ENCODE results near the gene SUSD4.

The SUSD4 gene

DNA sequence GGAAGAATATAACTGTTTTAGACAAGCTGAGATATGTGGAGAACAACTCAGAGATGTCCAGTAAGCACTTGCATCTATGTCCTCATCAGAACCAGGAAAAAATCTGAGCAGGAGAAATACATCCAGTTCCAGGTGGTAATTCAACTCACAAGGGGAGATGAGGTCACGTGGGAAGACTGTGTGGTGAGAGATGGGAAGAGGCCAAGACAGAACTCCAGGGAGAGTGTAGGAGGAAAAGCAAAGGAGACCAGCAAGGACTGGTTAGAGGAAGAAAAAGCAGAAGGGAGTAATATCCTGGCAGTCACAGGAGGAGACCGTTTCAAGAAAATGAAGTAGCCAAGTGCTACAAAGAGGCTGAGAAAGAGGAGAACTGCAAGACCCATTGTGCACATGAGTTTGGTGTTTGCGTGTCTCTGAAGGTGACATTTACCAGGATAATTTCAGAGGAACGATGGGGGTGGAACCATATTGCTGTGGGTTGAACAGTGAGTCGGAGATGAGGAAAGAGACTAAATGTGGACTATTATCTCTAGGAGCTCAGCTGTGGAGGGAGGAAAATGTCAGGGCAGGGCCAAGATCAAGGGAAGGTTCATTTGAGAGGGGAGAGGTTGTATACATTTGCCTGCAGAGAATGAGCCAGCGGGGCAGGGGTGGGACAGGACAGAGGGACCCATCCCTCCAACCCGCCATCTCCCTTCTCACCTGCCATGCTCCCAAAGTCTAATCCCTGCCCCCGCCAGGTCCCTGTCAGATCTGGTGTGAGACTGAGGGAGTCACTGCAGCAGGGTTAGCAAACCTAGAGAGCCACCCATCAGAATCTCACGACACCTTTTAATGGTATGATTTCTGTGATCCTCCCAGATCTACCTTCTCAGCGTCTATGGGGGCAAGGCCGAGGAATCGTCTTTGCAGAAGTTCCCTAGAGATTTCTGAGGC lies 24.9 kb downstream of the SUSD4 start:
- Histone ChIP-seq H3K9ac (ENCODE audit: insufficient read length, low read depth) (no peak overlapping the region), H3K36me3 (ENCODE audit: insufficient read depth, insufficient read length, low read length) (no peaks in the 10 kb centered on the region), H3K4me3 (ENCODE audit: insufficient read length, low read depth) (no peak overlapping the region), H3K4me1 (ENCODE audit: insufficient read depth, insufficient read length) (peaks cover 21% of the 10 kb centered on the region), H3K9me3 (ENCODE audit: insufficient read depth, low read length) (no peaks in the 10 kb centered on the region), H3K27me3 (ENCODE audit: insufficient read depth, insufficient read length) (no peaks in the 10 kb centered on the region)
- DNase-seq (ENCODE audit: low read depth, low spot score) = no peak
- no peak for TF ChIP-seq SUZ12 (IDR thresholded peaks at IDR 0.05; ENCODE audit: extremely low read depth, insufficient read depth, insufficient read length)
- TF ChIP-seq YY1 (IDR thresholded peaks at IDR 0.05; ENCODE audit: insufficient read depth, insufficient read length) = no peak
- TF ChIP-seq ZNF274 (IDR thresholded peaks at IDR 0.05; ENCODE audit: low read depth, low read length) = no peak

DNA sequence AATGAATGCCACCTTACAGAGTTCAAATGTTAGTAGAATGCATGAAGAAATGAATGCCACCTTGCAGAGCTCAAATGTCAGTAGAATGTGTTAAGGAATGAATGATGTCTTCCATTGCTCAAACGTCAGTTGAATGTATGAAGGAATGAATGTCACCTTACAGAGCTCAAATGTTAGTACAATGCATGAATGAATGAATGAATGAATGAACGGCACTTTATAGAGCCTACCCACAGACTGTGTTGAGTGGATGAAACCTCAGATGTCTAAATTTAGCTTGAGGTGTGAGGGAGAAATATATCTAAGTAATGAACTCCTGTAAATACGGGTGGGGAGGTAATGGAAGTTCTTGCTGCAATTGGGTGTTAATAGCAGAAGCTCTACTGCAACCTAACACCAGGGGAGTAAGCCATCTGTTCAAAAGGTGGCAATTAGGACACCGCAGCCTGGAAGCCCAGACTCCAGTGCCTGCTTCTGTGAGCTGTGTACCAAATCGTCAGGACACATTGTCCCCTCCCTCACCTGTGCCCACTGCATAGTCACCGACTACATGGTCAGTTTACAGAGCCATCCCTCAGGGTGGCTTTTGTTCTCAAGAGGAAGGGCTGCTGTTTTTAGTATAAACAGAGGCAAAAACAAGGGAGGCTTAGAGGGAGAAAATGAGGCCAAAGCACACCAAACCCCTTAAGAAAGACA lies 26.7 kb downstream of the SUSD4 start:
- Histone ChIP-seq H3K4me3 (ENCODE audit: insufficient read length, low read depth) (no peak overlapping the region), H3K9ac (ENCODE audit: insufficient read length, low read depth) (no peak overlapping the region), H3K9me3 (ENCODE audit: insufficient read depth, low read length) (no peaks in the 10 kb centered on the region), H3K27me3 (ENCODE audit: insufficient read depth, insufficient read length) (no peaks in the 10 kb centered on the region), H3K36me3 (ENCODE audit: insufficient read depth, insufficient read length, low read length) (no peaks in the 10 kb centered on the region), H3K4me1 (ENCODE audit: insufficient read depth, insufficient read length) (peaks cover 21% of the 10 kb centered on the region)
- TF ChIP-seq YY1 (IDR thresholded peaks at IDR 0.05; ENCODE audit: insufficient read depth, insufficient read length) = no peak
- no peak for TF ChIP-seq SUZ12 (IDR thresholded peaks at IDR 0.05; ENCODE audit: extremely low read depth, insufficient read depth, insufficient read length)
- no peak for TF ChIP-seq ZNF274 (IDR thresholded peaks at IDR 0.05; ENCODE audit: low read depth, low read length)
- no peak for DNase-seq (ENCODE audit: low read depth, low spot score)

DNA sequence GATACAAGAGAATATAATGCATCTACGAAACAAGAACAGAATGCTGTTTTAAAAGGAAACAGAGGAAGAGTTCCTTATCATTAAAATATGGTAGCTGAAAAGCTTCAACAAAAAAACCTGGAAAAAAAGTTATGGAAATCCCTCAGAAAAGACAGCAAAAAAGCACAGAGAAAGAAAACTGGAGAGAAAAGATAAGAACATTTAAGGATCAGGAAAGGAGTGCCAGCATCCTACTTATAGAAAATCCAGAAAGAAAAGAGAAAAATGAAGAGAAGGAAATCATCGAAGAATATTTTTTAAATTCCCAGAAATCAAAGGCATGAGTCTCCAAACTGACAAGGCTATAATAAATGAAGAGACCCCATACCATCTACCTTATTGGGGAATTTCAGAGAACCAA lies 29.8 kb downstream of the SUSD4 start:
- TF ChIP-seq SUZ12 (IDR thresholded peaks at IDR 0.05; ENCODE audit: extremely low read depth, insufficient read depth, insufficient read length) (no peak), YY1 (IDR thresholded peaks at IDR 0.05; ENCODE audit: insufficient read depth, insufficient read length) (no peak), ZNF274 (IDR thresholded peaks at IDR 0.05; ENCODE audit: low read depth, low read length) (no peak)
- no peak for DNase-seq (ENCODE audit: low read depth, low spot score)
- Histone ChIP-seq H3K9ac (ENCODE audit: insufficient read length, low read depth) (no peak overlapping the region), H3K4me1 (ENCODE audit: insufficient read depth, insufficient read length) (peaks cover 9% of the 10 kb centered on the region), H3K27me3 (ENCODE audit: insufficient read depth, insufficient read length) (no peaks in the 10 kb centered on the region), H3K36me3 (ENCODE audit: insufficient read depth, insufficient read length, low read length) (no peaks in the 10 kb centered on the region), H3K9me3 (ENCODE audit: insufficient read depth, low read length) (no peaks in the 10 kb centered on the region), H3K4me3 (ENCODE audit: insufficient read length, low read depth) (no peak overlapping the region)

DNA sequence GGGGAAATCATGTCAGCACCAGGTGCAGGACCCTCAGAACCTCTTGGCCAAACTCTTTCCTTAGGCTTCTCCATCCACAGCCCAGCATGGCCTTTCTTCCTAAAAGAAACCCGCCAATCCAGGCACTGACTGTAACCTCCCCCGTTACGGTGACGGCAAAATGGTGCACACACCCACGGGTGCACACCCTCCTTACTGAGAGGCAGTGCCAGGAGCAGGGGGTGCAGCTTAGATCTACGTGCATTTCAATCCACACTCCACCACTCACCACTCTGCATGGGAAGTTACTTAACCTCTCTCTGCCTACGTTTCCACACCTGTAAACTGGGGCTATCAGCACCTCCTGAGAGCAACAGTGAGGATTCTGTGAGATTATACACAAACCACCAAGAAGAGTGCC lies 31.0 kb downstream of the SUSD4 start:
- Histone ChIP-seq H3K4me1 (ENCODE audit: insufficient read depth, insufficient read length) (peaks cover 4% of the 10 kb centered on the region), H3K36me3 (ENCODE audit: insufficient read depth, insufficient read length, low read length) (no peaks in the 10 kb centered on the region), H3K27me3 (ENCODE audit: insufficient read depth, insufficient read length) (no peaks in the 10 kb centered on the region), H3K9ac (ENCODE audit: insufficient read length, low read depth) (no peak overlapping the region), H3K4me3 (ENCODE audit: insufficient read length, low read depth) (no peak overlapping the region), H3K9me3 (ENCODE audit: insufficient read depth, low read length) (no peaks in the 10 kb centered on the region)
- DNase-seq (ENCODE audit: low read depth, low spot score) = no peak
- no peak for TF ChIP-seq YY1 (IDR thresholded peaks at IDR 0.05; ENCODE audit: insufficient read depth, insufficient read length)
- no peak for TF ChIP-seq SUZ12 (IDR thresholded peaks at IDR 0.05; ENCODE audit: extremely low read depth, insufficient read depth, insufficient read length)
- TF ChIP-seq ZNF274 (IDR thresholded peaks at IDR 0.05; ENCODE audit: low read depth, low read length) = no peak

DNA sequence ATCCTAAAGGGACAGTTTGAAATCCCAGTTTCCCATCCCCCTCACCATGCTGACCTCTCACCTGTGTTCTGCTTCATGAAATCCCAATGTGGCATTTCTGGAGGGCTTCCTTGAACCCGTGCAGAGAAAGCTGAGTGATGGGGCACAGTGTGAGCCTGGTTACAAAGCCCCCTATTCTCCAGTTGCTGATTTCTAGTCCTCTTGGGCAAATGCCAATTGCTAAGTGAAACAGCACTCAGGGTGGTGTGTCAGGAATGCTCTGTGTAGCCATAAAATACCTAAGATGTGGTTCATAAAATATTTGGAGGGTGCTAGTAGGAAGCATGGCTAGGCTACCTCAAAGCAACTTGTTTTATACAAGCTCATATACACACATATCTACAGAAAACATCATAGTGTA lies 32.0 kb downstream of the SUSD4 start:
- Histone ChIP-seq H3K9me3 (ENCODE audit: insufficient read depth, low read length) (no peaks in the 10 kb centered on the region), H3K27me3 (ENCODE audit: insufficient read depth, insufficient read length) (no peaks in the 10 kb centered on the region), H3K9ac (ENCODE audit: insufficient read length, low read depth) (peak overlapping the region; percentile 25), H3K4me1 (ENCODE audit: insufficient read depth, insufficient read length) (peaks cover 4% of the 10 kb centered on the region), H3K36me3 (ENCODE audit: insufficient read depth, insufficient read length, low read length) (no peaks in the 10 kb centered on the region), H3K4me3 (ENCODE audit: insufficient read length, low read depth) (no peak overlapping the region)
- TF ChIP-seq YY1 (IDR thresholded peaks at IDR 0.05; ENCODE audit: insufficient read depth, insufficient read length) (no peak), ZNF274 (IDR thresholded peaks at IDR 0.05; ENCODE audit: low read depth, low read length) (no peak), SUZ12 (IDR thresholded peaks at IDR 0.05; ENCODE audit: extremely low read depth, insufficient read depth, insufficient read length) (no peak)
- DNase-seq (ENCODE audit: low read depth, low spot score) = no peak

DNA sequence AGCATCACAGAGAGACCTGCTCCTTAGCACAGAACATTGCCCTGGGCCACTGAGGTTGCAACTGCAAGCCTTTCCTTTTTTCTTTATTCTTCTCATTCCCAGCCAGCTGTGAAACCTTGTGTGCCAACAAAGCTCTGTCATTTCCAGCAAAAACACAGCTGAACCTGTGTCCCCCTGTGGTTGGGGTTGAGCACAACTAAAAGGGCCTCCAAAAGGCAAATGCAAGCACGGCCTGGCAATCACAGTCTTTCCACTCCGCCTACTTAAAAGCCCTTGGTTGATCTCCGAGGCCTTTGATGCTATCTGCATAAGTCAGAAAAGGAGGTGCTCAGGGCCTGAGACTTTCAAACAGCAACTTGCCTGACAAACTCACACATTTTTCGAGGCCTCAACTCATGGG lies 32.7 kb downstream of the SUSD4 start:
- no peaks in the 10 kb centered on the region for H3K9me3 ChIP-seq (ENCODE audit: insufficient read depth, low read length)
- H3K4me3 ChIP-seq (ENCODE audit: insufficient read length, low read depth) = no peak overlapping the region
- TF ChIP-seq SUZ12 (IDR thresholded peaks at IDR 0.05; ENCODE audit: extremely low read depth, insufficient read depth, insufficient read length) (no peak), ZNF274 (IDR thresholded peaks at IDR 0.05; ENCODE audit: low read depth, low read length) (no peak), YY1 (IDR thresholded peaks at IDR 0.05; ENCODE audit: insufficient read depth, insufficient read length) (no peak)
- no peak for DNase-seq (ENCODE audit: low read depth, low spot score)
- no peak overlapping the region for H3K9ac ChIP-seq (ENCODE audit: insufficient read length, low read depth)
- H3K27me3 ChIP-seq (ENCODE audit: insufficient read depth, insufficient read length) = no peaks in the 10 kb centered on the region
- peaks cover 4% of the 10 kb centered on the region for H3K4me1 ChIP-seq (ENCODE audit: insufficient read depth, insufficient read length)
- H3K36me3 ChIP-seq (ENCODE audit: insufficient read depth, insufficient read length, low read length) = no peaks in the 10 kb centered on the region

DNA sequence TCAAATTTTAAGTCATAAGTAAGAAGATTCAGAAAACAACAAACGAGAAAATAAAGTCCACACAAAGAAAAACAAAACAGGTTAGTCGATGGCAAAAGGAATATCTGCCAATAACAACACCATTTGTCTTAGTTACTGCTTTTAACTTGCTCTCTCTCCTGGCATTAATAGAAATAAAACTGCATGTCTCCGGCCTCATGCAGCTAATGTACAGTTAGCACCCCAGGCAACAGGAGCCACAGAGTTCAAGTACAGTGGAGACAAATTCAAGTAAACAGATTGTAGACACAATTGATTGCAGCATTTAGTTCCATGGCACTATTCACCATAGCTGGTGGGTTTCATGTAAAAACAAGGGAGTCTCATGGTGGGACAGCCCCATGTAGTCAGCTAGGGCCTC lies 33.5 kb downstream of the SUSD4 start:
- no peak overlapping the region for H3K4me3 ChIP-seq (ENCODE audit: insufficient read length, low read depth)
- H3K9me3 ChIP-seq (ENCODE audit: insufficient read depth, low read length) = no peaks in the 10 kb centered on the region
- TF ChIP-seq YY1 (IDR thresholded peaks at IDR 0.05; ENCODE audit: insufficient read depth, insufficient read length) (no peak), ZNF274 (IDR thresholded peaks at IDR 0.05; ENCODE audit: low read depth, low read length) (no peak), SUZ12 (IDR thresholded peaks at IDR 0.05; ENCODE audit: extremely low read depth, insufficient read depth, insufficient read length) (no peak)
- H3K9ac ChIP-seq (ENCODE audit: insufficient read length, low read depth) = no peak overlapping the region
- no peaks in the 10 kb centered on the region for H3K27me3 ChIP-seq (ENCODE audit: insufficient read depth, insufficient read length)
- H3K4me1 ChIP-seq (ENCODE audit: insufficient read depth, insufficient read length) = peaks cover 4% of the 10 kb centered on the region
- DNase-seq (ENCODE audit: low read depth, low spot score) = no peak
- H3K36me3 ChIP-seq (ENCODE audit: insufficient read depth, insufficient read length, low read length) = no peaks in the 10 kb centered on the region
